ENCODE data around the gene CTAG1B. TPM values are rescaled to one million over a fixed set of nuclear protein-coding genes. Genes with fewer than 3 reads are reported as not detected.

Gene CTAG1B
- total and polyA plus RNA-seq, 2 experiments from 2014 or later: not detected

- TF ChIP-seq CTCF (conservative IDR thresholded peaks at IDR 0.05; ENCODE audit: low read depth in 2 of 2): no peak
- TF ChIP-seq EZH2 (IDR thresholded peaks at IDR 0.05; ENCODE audit: low read depth, unreplicated experiment): no peak
- no peak for TF ChIP-seq ZNF114 (CRISPR knock-in tag; IDR thresholded peaks at IDR 0.05)
- TF ChIP-seq ZNF331 (CRISPR knock-in tag; IDR thresholded peaks at IDR 0.05; ENCODE audit: low read depth): no peak
- no peak for TF ChIP-seq POLR2AphosphoS5 (IDR thresholded peaks at IDR 0.05; ENCODE audit: low read depth)
Measured at GRCh38 chrX:154603438-154604430, 15.3 kb downstream of the CTAG1B start (continued).

GRCh38 chrX:154602766-154603437 is 16.2 kb downstream of the CTAG1B start:
- Histone ChIP-seq H3K36me3 (ENCODE audit: insufficient read depth) (no peaks in the 10 kb centered on the region), H2AFZ (no peak overlapping the region), H3K27ac (ENCODE audit: low read depth) (no peak overlapping the region), H3K4me1 (ENCODE audit: insufficient read depth) (no peaks in the 10 kb centered on the region), H3K4me2 (no peak overlapping the region), H3K27me3 (ENCODE audit: insufficient read depth) (no peaks in the 10 kb centered on the region), H3K4me3 (no peak overlapping the region), H3F3A (replicated peaks; ENCODE audit: low read depth) (no peaks in the 10 kb centered on the region), H4K20me1 (replicated peaks; ENCODE audit: insufficient read depth) (no peaks in the 10 kb centered on the region), H3K79me2 (replicated peaks; ENCODE audit: insufficient read depth) (no peaks in the 10 kb centered on the region), H3K9me2 (ENCODE audit: insufficient read depth) (no peaks in the 10 kb centered on the region)
- H3K36me3 Mint-ChIP-seq (ENCODE audit: low read depth): peaks cover 4% of the 10 kb centered on the region
- no peak overlapping the region for H3K27ac Mint-ChIP-seq
- no peak overlapping the region for H3K4me3 Mint-ChIP-seq
- no peak for DNase-seq (ENCODE audit: low spot score)
- peaks cover 4% of the 10 kb centered on the region; the same call in 2 of the 3 replicates for H3K9me3 Mint-ChIP-seq
- no peak for ATAC-seq
- H3K4me1 Mint-ChIP-seq: peaks cover 13% of the 10 kb centered on the region; the same call in 2 of the 3 replicates
- H3K27me3 Mint-ChIP-seq (ENCODE audit: insufficient read depth, low read depth, poor library complexity): peaks cover 4% of the 10 kb centered on the region
- TF ChIP-seq ETS1 (IDR thresholded peaks at IDR 0.05) (no peak), ZNF114 (CRISPR knock-in tag; IDR thresholded peaks at IDR 0.05) (no peak), NANOG (IDR thresholded peaks at IDR 0.05; ENCODE audit: borderline replicate concordance) (no peak), STAT1 (IDR thresholded peaks at IDR 0.05; ENCODE audit: unreplicated experiment) (no peak), POLR2AphosphoS5 (IDR thresholded peaks at IDR 0.05; ENCODE audit: low read depth) (no peak), CTCF (conservative IDR thresholded peaks at IDR 0.05; ENCODE audit: low read depth in 2 of 2) (no peak), ZNF462 (CRISPR knock-in tag; IDR thresholded peaks at IDR 0.05) (no peak), CREB1 (CRISPR knock-in tag; IDR thresholded peaks at IDR 0.05; ENCODE audit: low read depth) (no peak), EZH2phosphoT487 (IDR thresholded peaks at IDR 0.05; ENCODE audit: unreplicated experiment) (no peak)

Data from GM23338 (cell line).